Mucosa of rectum (tissue), 2 donors: ENCODE data around the gene BRK1.
"Not testable (repeated sequence)": the region's sequence is repeated elsewhere in the genome, so short reads cannot be mapped to it uniquely, and the experiment has no call there.

ENCODE experiments used
- H3K27ac ChIP-seq, 2 donors: one replicate each; pipeline ENCODE4 v1.7.0; 2013; ENCODE audit warnings: inconsistent platforms in 2 of 2, low read depth in 2 of 2, low read length in 2 of 2
- H3K27me3 ChIP-seq, 2 donors: one replicate each; pipeline ENCODE4 v1.7.0; 2013; ENCODE audit warnings: low read length in 2 of 2; ENCODE audit not compliant: control insufficient read depth in 2 of 2, insufficient read depth in 2 of 2
- H3K36me3 ChIP-seq, 2 donors: one replicate each; pipeline ENCODE4 v1.7.0; 2013; ENCODE audit warnings: low read length in 2 of 2; ENCODE audit not compliant: control insufficient read depth in 2 of 2, insufficient read depth in 2 of 2
- H3K4me1 ChIP-seq, 2 donors: one replicate each; pipeline ENCODE4 v1.7.0; 2013; ENCODE audit warnings: low read length in 2 of 2, mild to moderate bottlenecking in 1 of 2; ENCODE audit not compliant: control insufficient read depth in 2 of 2, insufficient read depth in 2 of 2
- H3K4me3 ChIP-seq, 2 donors: one replicate each; pipeline ENCODE4 v1.7.0; 2013; ENCODE audit warnings: low read length in 2 of 2
- H3K9ac ChIP-seq, 2 donors: one replicate each; pipeline ENCODE4 v1.7.0; 2013; ENCODE audit warnings: low read length in 2 of 2, low read depth in 1 of 2, mild to moderate bottlenecking in 1 of 2
- H3K9me3 ChIP-seq, 2 donors: one replicate each; pipeline ENCODE4 v1.7.0; 2013; ENCODE audit warnings: low read length in 2 of 2; ENCODE audit not compliant: control insufficient read depth in 2 of 2
- donor health status: healthy.
- donor health status: Normal muscosa, but diverticular disease.

BRK1 gene

GRCh38 chr3:10115326-10116137 is at the start of gene BRK1:
Gene BRK1 (plus strand): TSS chr3:10115675. CDS start chr3:10115702, 27 bp downstream.
- Histone ChIP-seq H3K27ac (peak within 1 kb of the TSS; percentile 56 to 64), H3K4me3 (peak within 1 kb of the TSS; percentile 85 to 100), H3K27me3 (no peaks in the 10 kb centered on the region), H3K9me3 (no peaks in the 10 kb centered on the region), H3K9ac (peak within 1 kb of the TSS; percentile 76 to 87), H3K36me3 (no peaks in the 10 kb centered on the region), H3K4me1 (peaks cover 6 to 10% of the 10 kb centered on the region in 2 donors)

DNA sequence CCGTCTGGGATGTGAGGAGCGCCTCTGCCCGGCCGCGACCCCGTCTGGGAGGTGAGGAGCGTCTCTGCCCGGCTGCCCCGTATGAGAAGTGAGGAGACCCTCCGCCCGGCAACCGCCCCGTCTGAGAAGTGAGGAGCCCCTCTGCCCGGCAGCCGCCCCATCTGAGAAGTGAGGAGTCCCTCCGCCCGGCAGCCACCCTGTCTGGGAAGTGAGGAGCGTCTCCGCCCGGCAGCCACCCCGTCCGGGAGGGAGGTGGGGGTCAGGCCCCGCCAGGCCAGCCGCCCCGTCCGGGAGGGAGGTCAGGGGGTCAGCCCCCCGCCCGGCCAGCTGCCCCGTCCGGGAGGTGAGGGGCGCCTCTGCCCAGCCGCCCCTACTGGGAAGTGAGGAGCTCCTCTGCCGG is 45.4 kb upstream of the BRK1 start:
- not testable (repeated sequence) for H3K27ac ChIP-seq, H3K4me1 ChIP-seq, H3K36me3 ChIP-seq, H3K9ac ChIP-seq, H3K27me3 ChIP-seq, H3K9me3 ChIP-seq, H3K4me3 ChIP-seq

DNA sequence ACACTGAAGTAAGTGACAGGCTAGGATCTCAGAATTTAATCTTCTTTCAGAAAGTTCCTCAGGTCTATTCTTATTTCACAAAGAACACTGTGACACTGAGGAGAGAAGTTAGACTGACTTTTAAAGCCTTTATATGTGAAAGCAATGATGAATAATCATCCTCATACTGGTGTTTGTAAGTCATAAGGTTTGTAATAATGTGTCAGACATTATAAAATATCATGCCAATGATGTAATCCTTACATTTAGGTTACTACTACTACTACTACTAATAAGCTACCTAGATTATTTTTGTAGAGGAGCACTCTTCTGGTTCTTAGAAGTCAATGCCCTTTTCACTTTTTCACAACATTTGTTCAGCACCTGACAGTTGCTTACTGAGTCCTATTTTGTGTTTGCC is 40.8 kb upstream of the BRK1 start:
- Histone ChIP-seq H3K36me3 (peaks cover 0 to 2% of the 10 kb centered on the region in 2 donors), H3K27ac (no peak overlapping the region), H3K4me3 (no peak overlapping the region), H3K4me1 (no peaks in the 10 kb centered on the region), H3K9ac (no peak overlapping the region), H3K9me3 (no peaks in the 10 kb centered on the region), H3K27me3 (no peaks in the 10 kb centered on the region)

- no peaks in the 10 kb centered on the region for H3K4me1 ChIP-seq
- no peaks in the 10 kb centered on the region for H3K9me3 ChIP-seq
- no peak overlapping the region for H3K9ac ChIP-seq
- no peak overlapping the region for H3K27ac ChIP-seq
- H3K36me3 ChIP-seq, result peaks cover 0 to 9% of the 10 kb centered on the region in 2 donors
- H3K27me3 ChIP-seq, result no peaks in the 10 kb centered on the region
- no peak overlapping the region for H3K4me3 ChIP-seq
These were observed 33.6 kb upstream of the BRK1 start for GRCh38 chr3:10081871-10082270.

DNA sequence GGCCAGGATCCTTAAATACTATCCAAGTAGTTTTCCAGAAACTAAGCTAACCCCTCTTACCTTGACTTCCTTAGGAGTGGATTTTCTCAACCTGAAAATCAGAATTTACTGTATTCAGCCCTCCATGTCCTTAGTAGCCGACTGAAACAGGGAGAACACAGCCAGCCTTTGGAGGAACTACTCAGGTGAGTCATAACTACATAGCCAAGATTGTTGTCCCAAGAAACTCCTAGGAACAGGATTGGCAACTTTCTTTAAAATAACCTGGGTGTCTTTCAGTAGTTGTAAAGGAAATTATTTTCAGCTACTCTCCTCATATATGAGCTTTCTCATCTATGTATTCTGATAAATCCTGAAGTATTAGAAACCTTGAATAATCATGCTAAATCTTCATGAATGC is 29.7 kb upstream of the BRK1 start:
- Histone ChIP-seq H3K27me3 (no peaks in the 10 kb centered on the region), H3K4me1 (no peaks in the 10 kb centered on the region), H3K36me3 (peaks cover 0 to 6% of the 10 kb centered on the region in 2 donors), H3K9me3 (no peaks in the 10 kb centered on the region), H3K4me3 (no peak overlapping the region), H3K9ac (no peak overlapping the region), H3K27ac (no peak overlapping the region)

DNA sequence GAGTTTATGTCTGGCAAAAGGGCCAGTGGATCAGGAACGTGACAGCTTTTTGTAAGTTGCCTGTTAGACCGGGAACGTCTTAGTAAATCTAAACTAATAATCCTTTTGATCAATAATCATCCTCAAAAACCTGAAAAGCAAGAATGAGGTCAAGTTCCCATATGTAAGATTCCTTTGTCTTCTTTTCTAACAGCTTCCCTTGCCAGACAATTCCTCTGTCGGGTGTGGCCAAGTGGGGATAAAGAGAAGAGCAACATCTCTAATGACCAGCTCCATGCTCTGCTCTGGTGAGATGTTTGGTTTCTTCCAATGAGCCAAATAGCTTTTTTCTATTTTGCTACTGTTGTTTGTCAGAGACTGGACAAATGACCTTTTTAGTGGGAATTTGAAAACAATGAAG is 27.2 kb upstream of the BRK1 start:
- Histone ChIP-seq H3K9ac (no peak overlapping the region), H3K9me3 (no peaks in the 10 kb centered on the region), H3K4me3 (no peak overlapping the region), H3K4me1 (no peaks in the 10 kb centered on the region), H3K27me3 (no peaks in the 10 kb centered on the region), H3K36me3 (no peaks in the 10 kb centered on the region), H3K27ac (no peak overlapping the region)

GRCh38 chr3:10090179-10090578 is 25.3 kb upstream of the BRK1 start:
- no peak overlapping the region for H3K4me3 ChIP-seq
- H3K27ac ChIP-seq, result no peak overlapping the region
- no peaks in the 10 kb centered on the region for H3K36me3 ChIP-seq
- no peaks in the 10 kb centered on the region for H3K4me1 ChIP-seq
- no peaks in the 10 kb centered on the region for H3K9me3 ChIP-seq
- no peaks in the 10 kb centered on the region for H3K27me3 ChIP-seq
- no peak overlapping the region for H3K9ac ChIP-seq

DNA sequence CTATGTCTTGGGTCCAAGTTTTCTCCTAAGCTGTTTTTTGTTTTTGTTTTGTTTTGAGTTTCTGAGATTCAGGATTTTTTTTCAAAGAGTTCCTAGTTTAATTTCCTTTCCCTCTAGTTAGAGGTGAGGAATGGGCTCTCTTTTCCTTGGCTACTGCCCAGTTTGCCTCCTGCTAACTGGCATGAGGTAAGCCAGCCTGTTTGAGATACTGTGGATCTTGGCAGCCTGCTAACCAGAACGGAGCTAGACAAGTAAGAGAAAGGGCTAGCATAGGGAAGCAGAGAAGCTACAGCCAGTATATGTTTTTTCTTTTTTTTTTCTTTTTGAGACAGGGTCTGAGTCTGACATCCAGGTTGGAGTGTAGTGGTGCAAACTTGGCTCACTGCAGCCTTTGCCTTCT is 24.7 kb upstream of the BRK1 start:
- H3K27me3 ChIP-seq, H3K9me3 ChIP-seq, H3K4me3 ChIP-seq, H3K4me1 ChIP-seq, H3K36me3 ChIP-seq, H3K27ac ChIP-seq, H3K9ac ChIP-seq: not testable (repeated sequence)

DNA sequence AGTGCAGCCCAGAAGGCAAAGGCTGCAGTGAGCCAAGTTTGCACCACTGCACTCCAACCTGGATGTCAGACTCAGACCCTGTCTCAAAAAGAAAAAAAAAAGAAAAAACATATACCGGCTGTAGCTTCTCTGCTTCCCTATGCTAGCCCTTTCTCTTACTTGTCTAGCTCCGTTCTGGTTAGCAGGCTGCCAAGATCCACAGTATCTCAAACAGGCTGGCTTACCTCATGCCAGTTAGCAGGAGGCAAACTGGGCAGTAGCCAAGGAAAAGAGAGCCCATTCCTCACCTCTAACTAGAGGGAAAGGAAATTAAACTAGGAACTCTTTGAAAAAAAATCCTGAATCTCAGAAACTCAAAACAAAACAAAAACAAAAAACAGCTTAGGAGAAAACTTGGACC is 24.1 kb upstream of the BRK1 start:
- H3K4me1 ChIP-seq, H3K27me3 ChIP-seq, H3K9ac ChIP-seq, H3K36me3 ChIP-seq, H3K27ac ChIP-seq, H3K4me3 ChIP-seq, H3K9me3 ChIP-seq: not testable (repeated sequence)

DNA sequence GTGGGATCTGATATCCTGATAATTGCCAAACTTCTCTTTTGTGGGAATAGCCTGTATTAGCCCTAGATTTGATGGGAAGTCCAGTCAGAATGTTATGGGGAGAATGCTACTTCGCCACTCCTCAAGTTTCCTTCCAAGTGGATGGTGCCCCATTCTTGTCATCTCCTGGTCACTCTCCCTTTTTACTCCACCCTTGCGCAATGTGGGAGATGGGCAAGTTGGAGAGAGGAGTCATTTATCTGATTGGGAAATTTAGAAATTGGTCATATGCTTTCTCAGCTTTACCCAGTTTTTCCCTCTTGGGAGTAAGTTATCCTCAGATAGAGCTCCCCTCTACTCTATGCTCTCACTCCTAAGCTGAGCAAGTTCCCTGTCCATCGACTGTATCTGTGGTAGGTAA is 21.8 kb upstream of the BRK1 start:
- Histone ChIP-seq H3K27me3 (no peaks in the 10 kb centered on the region), H3K36me3 (no peaks in the 10 kb centered on the region), H3K9me3 (no peaks in the 10 kb centered on the region), H3K4me3 (no peak overlapping the region), H3K27ac (no peak overlapping the region), H3K4me1 (no peaks in the 10 kb centered on the region), H3K9ac (no peak overlapping the region)
